Effector memory CD4-positive, alpha-beta T cell (primary cell): ENCODE measurements around the gene MICAL2.

Experiments
- DNase-seq, 3 donors: peaks; one replicate each; pipeline ENCODE4 v3.0.0-alpha.2; 2020
- H3K27ac ChIP-seq: 2 replicates; pipeline ENCODE4 v1.7.0; 2013; ENCODE audit warnings: mild to moderate bottlenecking, low read length, moderate library complexity; ENCODE audit not compliant: insufficient read depth, poor library complexity, severe bottlenecking
- H3K27me3 ChIP-seq: replicated peaks from 2 replicates; pipeline ENCODE4 v1.7.0; 2013; ENCODE audit warnings: mild to moderate bottlenecking, low read length; ENCODE audit not compliant: insufficient read depth, control insufficient read depth, poor library complexity, severe bottlenecking
- H3K36me3 ChIP-seq: 2 replicates; pipeline ENCODE4 v1.7.0; 2013; ENCODE audit warnings: mild to moderate bottlenecking, low read length, moderate library complexity; ENCODE audit not compliant: control insufficient read depth, insufficient read depth
- H3K4me1 ChIP-seq: 2 replicates; pipeline ENCODE4 v1.7.0; 2013; ENCODE audit warnings: low read length, mild to moderate bottlenecking; ENCODE audit not compliant: control insufficient read depth, insufficient read depth, poor library complexity, severe bottlenecking
- H3K4me3 ChIP-seq: 2 replicates; pipeline ENCODE4 v1.7.0; 2013; ENCODE audit warnings: low read length, low read depth, mild to moderate bottlenecking; ENCODE audit not compliant: insufficient read depth, poor library complexity, severe bottlenecking
- H3K9me3 ChIP-seq: 2 replicates; pipeline ENCODE4 v1.7.0; 2013; ENCODE audit warnings: mild to moderate bottlenecking, low read length, moderate library complexity; ENCODE audit not compliant: control insufficient read depth

Gene MICAL2

DNA sequence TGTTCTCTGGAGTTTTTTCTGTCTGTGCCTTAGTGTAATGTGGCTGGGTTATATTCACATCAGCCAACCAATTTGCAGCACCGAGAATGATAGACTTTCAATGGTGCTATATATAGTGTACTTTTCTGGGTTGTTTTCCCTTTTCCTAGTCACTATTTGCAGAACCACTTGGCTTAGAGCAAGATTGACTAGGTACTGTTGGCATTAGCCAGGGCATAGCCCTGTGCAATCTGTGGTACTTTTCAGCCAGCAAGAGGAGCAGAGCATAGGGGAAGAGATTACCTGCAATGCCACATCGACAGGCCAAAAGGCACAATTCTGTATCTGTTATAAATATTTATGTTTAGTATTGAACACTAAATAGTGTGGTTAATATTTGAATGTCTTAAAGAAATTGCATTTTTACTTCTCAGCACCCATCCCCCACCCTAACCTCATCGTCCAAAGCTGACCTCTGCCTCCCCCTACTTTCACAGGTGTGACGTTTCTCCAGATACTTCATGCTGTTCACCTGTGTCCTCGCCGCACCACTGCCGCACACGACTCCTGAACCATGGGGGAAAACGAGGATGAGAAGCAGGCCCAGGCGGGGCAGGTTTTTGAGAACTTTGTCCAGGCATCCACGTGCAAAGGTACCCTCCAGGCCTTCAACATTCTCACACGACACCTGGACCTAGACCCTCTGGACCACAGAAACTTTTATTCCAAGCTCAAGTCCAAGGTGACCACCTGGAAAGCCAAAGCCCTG is 51.4 kb downstream of the MICAL2 start:
- H3K27ac ChIP-seq = no peak overlapping the region
- H3K9me3 ChIP-seq = no peaks in the 10 kb centered on the region
- H3K27me3 ChIP-seq = no peaks in the 10 kb centered on the region
- peaks cover 11% of the 10 kb centered on the region for H3K4me1 ChIP-seq
- no peak for DNase-seq
- no peak overlapping the region for H3K4me3 ChIP-seq
- no peaks in the 10 kb centered on the region for H3K36me3 ChIP-seq

DNA sequence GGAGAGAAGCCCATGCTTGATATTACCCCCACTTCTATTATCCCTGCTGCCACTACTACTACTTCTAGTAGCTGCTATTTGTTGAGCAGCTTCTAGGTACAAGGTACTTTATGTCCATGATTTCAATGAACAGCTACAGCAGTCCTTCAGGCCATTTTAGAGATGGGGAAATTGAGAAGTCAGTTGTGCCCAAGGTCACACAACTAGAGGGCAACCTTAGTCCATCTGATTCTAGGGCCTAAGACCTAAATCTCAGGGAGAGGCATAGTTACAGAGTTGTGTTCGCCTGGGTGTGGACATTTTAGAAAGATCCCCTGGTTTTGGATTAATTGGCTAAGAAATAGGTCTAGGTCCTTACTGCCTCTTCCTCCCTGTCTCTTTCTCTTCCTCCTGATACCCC is 52.3 kb downstream of the MICAL2 start:
- H3K4me1 ChIP-seq = peaks cover 2% of the 10 kb centered on the region
- H3K4me3 ChIP-seq = no peak overlapping the region
- no peaks in the 10 kb centered on the region for H3K27me3 ChIP-seq
- H3K27ac ChIP-seq = no peak overlapping the region
- DNase-seq = no peak
- H3K9me3 ChIP-seq = no peaks in the 10 kb centered on the region
- no peaks in the 10 kb centered on the region for H3K36me3 ChIP-seq

DNA sequence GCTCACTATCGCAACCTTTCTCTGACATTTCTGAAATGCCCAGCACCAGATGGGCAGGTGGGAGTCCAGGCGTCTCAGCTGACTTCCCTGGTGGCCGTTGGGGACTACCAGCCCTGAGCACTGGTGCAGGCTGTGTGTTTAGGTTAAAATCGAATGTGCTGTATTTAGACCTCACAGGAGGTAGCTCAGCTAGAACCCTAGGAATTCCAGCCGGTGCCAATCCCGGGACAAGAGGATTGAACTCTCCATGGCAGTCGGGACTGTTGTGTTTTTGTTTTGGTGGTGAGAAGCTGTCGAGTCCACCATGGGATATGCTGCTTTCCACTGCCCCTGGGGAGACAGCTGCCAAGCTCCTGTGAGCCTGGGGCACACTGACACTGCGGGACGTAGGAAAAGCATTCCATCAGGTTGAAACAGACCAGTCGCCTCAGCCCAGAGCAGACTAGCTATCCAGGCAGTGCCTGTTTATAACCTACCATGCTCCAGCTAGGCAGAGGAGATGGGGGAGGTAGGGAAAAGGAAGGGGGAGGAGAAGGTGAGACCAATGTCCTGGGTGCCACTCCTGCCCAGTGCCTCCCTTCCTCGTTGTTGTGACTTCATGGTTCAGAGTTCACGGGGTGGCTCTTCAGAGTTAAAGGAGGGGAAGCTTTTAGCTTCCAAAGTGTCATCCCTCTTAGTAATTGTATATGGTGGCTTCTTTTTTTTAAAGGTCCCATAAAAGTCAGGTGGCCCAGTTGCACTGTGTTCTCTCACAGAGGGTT is 53.0 kb downstream of the MICAL2 start:
- no peaks in the 10 kb centered on the region for H3K27me3 ChIP-seq
- H3K4me1 ChIP-seq = no peaks in the 10 kb centered on the region
- no peak overlapping the region for H3K4me3 ChIP-seq
- no peaks in the 10 kb centered on the region for H3K36me3 ChIP-seq
- no peak overlapping the region for H3K27ac ChIP-seq
- no peak for DNase-seq
- no peaks in the 10 kb centered on the region for H3K9me3 ChIP-seq

DNA sequence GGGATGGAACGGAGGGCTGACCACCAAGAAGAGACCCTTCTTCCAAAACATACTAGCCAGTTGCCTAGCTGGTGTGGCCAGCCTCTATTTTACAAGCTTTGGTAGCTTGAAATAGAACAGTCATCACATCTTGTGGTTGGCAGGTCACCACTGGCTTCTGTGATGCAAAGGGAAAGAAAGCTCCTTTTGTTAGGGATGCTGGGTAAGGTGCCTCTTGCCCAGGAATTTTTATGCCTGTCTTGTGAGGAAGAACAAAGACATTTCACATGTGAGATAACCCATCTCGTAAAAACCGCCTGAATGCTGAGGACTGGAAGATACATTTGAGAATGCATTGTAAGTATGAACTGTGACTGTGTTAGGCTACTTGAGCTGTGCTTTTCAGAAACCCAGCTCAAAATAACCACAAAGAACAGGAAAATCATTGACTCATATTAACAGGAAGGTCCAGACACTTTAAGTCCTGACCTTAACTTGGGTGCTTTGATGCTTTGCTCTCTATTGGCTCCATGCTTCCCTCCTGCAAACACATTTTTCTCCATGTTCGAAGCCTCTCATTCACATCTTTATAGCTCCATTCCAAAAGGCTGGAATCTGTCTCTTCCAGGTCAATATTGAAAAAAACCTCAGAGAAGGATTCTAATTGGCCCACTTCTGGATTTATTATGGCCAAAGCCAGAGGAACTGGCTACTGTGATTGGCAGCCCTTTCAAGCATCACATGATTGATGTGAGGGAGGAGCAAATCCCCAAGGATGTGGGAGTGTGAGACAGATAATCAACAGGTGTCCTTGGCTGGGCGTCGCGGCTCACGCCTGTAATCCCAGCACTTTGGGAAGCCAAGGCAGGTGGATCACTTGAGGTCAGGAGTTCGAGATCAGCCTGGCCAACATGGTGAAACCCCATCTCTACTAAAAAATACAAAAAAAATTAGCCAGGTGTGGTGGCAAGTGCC is 53.9 kb downstream of the MICAL2 start:
- no peak overlapping the region for H3K4me3 ChIP-seq
- H3K4me1 ChIP-seq = no peaks in the 10 kb centered on the region
- no peak overlapping the region for H3K27ac ChIP-seq

DNA sequence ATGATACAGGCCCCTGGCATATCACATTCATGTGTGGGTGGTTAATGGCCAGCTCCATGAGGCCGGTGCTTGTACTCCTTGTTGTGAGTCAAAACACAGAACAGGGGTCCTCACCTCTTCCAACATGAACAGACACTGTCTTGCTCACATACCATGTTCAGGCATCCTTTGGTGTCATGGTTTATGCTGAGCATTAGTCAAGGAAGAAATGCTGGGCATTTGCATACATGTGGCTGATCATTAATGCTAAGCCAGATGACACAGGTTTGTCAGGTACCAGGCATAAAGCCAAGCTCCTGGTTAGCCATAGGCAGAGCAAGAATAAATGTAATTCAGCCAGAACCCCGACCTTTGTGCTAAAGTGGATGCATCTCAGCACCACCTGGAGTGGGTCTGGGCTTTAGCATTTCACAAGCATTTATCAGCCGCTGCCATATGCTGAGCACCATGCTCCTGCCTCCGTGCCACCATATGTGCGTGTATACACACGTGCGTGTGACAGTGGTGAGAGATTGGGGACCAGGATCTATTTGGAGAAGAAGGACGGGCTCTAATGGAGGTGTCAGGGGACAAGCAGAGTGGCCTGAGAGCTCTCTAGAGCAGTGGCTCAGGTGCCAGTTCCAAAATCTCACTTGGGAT is 55.0 kb downstream of the MICAL2 start:
- H3K36me3 ChIP-seq = no peaks in the 10 kb centered on the region

More for the DNA sequence above, 53.9 kb downstream of the MICAL2 start:
- H3K9me3 ChIP-seq = no peaks in the 10 kb centered on the region
- no peaks in the 10 kb centered on the region for H3K27me3 ChIP-seq
- no peaks in the 10 kb centered on the region for H3K36me3 ChIP-seq
- no peak for DNase-seq

DNA sequence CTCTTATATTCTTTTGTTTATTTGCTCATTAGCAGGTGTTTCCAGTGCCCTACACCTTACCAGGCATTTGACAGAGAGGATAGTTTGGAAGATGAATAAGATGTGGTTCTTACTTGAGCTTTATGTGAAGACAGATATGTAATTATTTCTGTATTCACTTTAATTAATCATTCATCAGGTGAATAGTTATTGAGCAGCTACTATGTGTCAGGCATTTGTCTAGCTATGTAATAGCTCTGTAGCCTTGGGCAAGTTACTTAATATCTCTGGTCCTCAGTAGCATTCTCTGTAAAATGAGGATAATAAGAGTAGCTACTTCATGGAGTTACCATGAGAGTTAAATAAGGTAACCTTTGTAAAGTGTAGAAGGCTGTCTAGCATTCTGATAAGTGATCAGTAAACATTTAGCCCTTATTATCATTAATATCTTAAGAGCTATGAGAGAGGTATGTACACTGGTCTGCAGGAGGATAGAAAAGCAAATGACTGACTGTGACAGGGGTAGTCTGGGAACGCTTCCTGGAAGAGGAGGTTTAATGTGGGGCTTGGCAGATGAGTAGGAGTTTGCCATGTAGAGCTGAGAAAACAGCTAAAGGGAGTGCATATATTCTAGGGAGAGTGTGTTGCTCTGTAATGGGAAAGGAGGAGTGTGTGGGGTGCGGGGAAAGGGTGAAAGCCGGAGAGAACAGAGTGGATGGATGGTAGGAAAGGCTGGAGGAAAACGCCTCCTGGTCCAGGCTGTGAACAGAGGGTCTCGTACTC is 56.1 kb downstream of the MICAL2 start:
- Histone ChIP-seq H3K4me1 (no peaks in the 10 kb centered on the region), H3K9me3 (no peaks in the 10 kb centered on the region), H3K27me3 (no peaks in the 10 kb centered on the region), H3K27ac (no peak overlapping the region), H3K36me3 (no peaks in the 10 kb centered on the region), H3K4me3 (no peak overlapping the region)
- DNase-seq = no peak

More for the DNA sequence above, 55.0 kb downstream of the MICAL2 start:
- no peaks in the 10 kb centered on the region for H3K27me3 ChIP-seq
- H3K4me3 ChIP-seq = no peak overlapping the region
- no peak for DNase-seq
- H3K27ac ChIP-seq = no peak overlapping the region
- no peaks in the 10 kb centered on the region for H3K4me1 ChIP-seq
- no peaks in the 10 kb centered on the region for H3K9me3 ChIP-seq

DNA sequence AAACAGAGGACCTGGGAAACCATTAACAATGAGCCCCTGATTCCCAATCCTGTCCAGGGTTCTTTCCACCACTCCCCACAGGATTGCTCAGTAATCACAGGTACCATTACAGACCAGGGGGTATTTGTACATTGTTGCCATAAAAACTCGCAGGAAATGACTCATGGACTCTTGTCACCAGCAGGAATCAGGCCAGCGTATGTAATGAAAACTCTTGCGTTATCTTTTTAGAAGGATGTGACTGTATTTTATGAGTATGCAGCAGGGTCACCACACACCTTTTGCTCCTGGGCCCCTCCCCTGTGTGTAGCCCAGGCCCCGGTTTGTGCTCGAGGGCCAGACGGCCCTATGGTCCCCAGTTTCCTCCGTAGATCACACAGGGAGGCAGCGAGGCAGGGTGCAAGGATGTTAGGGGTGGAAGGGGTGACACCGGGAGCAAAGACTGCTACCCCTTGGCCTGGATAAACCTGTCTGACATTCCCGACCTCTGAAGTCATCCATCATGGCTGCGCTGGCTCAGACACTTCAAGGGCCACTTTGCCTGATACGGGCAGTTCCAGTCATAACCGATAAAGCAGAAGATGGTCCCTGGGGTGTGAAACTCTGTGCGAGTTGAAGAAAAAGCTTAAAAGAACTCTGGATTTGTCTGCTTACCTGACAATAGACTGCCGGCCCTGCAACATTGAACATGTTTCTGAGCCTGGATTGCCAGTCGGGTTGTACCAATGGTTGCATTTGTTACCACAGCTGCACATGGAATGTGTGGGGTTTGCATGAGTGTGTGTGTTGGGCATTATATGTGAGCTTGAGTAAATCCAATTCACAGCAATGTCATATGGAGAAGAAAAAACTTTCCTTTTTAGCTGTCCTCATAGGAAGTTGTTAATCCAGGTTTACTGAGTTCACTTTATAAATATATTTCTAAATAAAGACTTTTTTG is 56.9 kb downstream of the MICAL2 start:
- Histone ChIP-seq H3K9me3 (no peaks in the 10 kb centered on the region), H3K27ac (no peak overlapping the region), H3K36me3 (no peaks in the 10 kb centered on the region), H3K4me3 (no peak overlapping the region), H3K4me1 (no peaks in the 10 kb centered on the region), H3K27me3 (no peaks in the 10 kb centered on the region)
- DNase-seq = no peak

DNA sequence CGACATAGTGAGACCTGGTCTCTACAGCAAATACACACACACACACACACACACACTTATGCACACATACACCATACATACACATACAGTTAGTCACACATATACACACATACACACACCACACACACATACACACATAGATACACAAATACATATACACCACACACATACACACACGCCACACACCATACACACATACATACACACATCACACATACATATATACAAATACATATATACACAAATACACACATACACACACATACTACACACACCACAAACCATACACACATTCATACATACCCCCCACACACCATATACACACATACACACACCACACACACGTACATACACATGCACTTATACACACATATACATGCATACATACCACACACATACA is 57.7 kb downstream of the MICAL2 start:
- H3K27ac ChIP-seq = no peak overlapping the region
- no peaks in the 10 kb centered on the region for H3K9me3 ChIP-seq
- H3K4me3 ChIP-seq = no peak overlapping the region
- H3K4me1 ChIP-seq = no peaks in the 10 kb centered on the region
- no peaks in the 10 kb centered on the region for H3K36me3 ChIP-seq
- H3K27me3 ChIP-seq = no peaks in the 10 kb centered on the region
- no peak for DNase-seq
